GM12872 (cell line): ENCODE measurements around the gene IL34.

Source experiments
- TF ChIP-seq, protein P1 (sequence below): IDR thresholded peaks from 3 replicates; pipeline ENCODE4 v1.5.1; 2011; ENCODE audit warnings: low read depth, mild to moderate bottlenecking, low read length, moderate library complexity; ENCODE audit not compliant: insufficient read depth

IL34 gene

GRCh38 chr16:70638814-70639792 is 7.3 kb upstream of the IL34 start:
- TF ChIP-seq, protein P1, sequence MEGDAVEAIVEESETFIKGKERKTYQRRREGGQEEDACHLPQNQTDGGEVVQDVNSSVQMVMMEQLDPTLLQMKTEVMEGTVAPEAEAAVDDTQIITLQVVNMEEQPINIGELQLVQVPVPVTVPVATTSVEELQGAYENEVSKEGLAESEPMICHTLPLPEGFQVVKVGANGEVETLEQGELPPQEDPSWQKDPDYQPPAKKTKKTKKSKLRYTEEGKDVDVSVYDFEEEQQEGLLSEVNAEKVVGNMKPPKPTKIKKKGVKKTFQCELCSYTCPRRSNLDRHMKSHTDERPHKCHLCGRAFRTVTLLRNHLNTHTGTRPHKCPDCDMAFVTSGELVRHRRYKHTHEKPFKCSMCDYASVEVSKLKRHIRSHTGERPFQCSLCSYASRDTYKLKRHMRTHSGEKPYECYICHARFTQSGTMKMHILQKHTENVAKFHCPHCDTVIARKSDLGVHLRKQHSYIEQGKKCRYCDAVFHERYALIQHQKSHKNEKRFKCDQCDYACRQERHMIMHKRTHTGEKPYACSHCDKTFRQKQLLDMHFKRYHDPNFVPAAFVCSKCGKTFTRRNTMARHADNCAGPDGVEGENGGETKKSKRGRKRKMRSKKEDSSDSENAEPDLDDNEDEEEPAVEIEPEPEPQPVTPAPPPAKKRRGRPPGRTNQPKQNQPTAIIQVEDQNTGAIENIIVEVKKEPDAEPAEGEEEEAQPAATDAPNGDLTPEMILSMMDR: no peak

DNA sequence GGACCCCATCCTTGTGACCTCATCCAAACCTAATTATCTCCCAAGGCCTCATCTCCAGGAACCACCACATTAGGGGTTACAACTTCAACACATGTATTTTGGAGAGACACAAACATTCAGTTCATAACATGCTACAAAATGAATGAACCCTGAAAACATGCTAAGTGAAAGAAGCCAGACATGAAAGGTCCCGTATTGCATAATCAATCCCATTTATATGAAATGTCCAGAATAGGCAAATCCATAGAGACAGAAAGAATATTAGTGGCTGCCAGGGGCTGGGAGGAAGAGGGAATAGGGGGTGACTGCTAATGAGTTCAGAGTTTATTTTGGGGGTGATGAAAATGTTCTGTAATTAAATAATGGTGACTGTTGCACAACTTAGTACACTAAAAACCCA is 3.7 kb upstream of the IL34 start:
- TF ChIP-seq, protein P1: no peak

- TF ChIP-seq, protein P1: 0 out of 3 replicates have a peak, but pooled peaks have one; percentile 10
Measured at GRCh38 chr16:70644763-70645597, 1.4 kb upstream of the IL34 start.

DNA sequence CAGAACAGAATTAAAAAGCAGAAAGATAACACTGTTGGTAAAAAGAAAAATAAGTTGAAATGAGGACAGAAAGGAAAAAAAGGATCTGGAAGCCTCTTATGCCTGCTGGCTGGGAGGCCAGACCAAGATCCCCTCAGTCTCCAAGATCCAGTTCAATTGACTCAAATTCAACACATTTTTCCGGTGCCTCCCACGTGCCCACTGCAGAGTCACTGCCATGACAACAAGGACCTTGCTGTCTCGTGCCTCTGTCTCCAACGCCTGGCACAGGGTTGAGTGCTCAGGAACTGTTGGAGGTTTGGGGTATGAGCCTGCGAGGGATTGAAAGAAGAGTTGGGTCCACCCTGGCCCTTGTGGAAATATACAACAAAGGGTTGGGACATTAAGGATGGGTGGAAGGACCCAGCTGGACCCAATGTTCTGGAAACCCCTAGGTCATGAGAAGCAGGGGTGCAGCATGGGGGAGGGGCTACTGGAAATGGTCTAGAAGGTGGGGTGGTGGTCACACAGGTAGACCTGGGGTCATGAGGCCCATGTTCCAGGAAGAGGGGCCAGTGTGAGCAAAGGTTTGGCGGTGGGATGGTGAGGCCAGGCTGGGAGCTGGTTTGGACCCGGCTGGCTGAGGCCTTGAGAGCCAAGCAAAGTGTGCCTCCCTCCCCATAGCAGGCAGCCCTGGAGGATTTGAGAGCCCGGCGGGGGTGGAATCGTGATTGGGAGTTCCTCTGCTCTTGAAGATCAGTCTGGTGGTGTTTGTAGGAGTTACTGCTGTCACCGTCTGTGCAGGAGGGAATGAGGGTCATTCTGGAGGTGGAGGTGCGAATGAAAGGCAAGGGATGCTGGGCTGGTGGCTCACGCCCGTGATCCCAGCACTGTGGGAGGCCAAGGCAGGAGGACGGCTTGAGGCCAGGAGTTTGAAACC is 1.3 kb downstream of the IL34 start:
- TF ChIP-seq, protein P1: no peak

GRCh38 chr16:70648606-70649005 is 2.2 kb downstream of the IL34 start:
- TF ChIP-seq, protein P1: no peak

DNA sequence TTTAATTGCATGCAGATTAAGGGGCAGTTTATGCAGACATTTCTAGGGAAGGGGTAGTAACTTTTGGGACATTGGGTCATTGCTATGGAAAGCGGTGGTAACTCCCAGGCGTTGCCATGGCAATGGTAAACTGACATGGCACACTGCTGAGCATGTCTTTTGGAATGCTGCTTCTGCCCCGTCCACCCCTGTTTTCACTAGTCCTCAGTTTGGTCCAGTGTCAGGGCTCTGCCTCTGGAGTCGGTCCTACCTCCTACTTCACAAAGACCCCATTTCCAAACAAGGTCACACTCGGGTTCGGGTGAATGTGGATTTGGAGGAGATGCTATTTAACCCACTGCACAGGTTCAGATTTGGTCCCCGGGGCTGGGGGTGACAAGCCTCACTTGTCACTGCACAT is 2.9 kb downstream of the IL34 start:
- TF ChIP-seq, protein P1: no peak
